ENCODE results near the gene BRD3OS. TPM values are rescaled to one million over a fixed set of nuclear protein-coding genes. Genes with fewer than 3 reads are reported as not detected.
A peak's percentile ranks its signal among the peaks of the same experiment; 100 is the strongest.

BRD3OS gene
- total and polyA plus RNA-seq, 2 donors (not counting 1 experiment from before 2014, with no cell fraction given): 12.0 to 25.3 TPM

DNA sequence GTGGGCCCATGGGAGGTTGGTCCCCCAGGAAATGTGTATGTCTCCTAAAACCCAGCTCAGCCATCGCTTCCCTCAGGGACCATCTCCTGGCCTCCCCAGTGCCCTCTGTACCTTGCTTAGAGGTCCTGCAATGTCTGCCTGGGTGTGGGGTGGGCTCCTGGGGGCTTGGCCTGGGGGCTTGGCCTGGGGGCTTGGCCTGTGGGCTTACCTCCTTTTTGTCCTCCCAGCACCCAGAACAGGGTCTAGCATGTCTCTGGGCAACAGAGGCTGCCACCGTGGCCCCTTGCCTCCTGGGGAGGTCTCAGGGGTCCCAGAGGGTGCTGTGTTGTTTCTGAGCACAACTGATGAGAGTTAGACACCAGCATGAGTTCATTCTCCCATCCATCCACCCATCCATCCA is 22.5 kb upstream of the BRD3OS start:
- no peak overlapping the region for H3K4me3 Mint-ChIP-seq
- no peak overlapping the region for H3K4me3 ChIP-seq (ENCODE audit: control extremely low read depth in 1 of 5, extremely low read depth in 1 of 5, insufficient read depth in 1 of 5, low read depth in 2 of 5, low read length in 4 of 5)
- H3K79me2 ChIP-seq (ENCODE audit: control insufficient read depth, insufficient read depth, low read length): no peaks in the 10 kb centered on the region
- DNase-seq (no peak), ATAC-seq (ENCODE audit: low read depth) (no peak)
- 100% methylated on average over 1 of the region's 2 CpGs for WGBS (ENCODE audit: insufficient coverage)
- peaks cover 11% of the 10 kb centered on the region for H3K27me3 Mint-ChIP-seq
- no peak overlapping the region for H3K27ac Mint-ChIP-seq
- intact Hi-C loops (cut with micrococcal nuclease): no loop called here
- ChIA-PET CTCF (interaction anchor here (1.1 kb wide), 1 partner anchor 220 kb away, joined by 5 read pairs; no protein-coding TSS in a partner anchor), POLR2A (no interaction called here)
- no peak for TF ChIP-seq EZH2 (IDR thresholded peaks at IDR 0.05; ENCODE audit: borderline replicate concordance, insufficient read depth, low read depth, low read length, poor library complexity, severe bottlenecking)
- TF ChIP-seq, protein P1, sequence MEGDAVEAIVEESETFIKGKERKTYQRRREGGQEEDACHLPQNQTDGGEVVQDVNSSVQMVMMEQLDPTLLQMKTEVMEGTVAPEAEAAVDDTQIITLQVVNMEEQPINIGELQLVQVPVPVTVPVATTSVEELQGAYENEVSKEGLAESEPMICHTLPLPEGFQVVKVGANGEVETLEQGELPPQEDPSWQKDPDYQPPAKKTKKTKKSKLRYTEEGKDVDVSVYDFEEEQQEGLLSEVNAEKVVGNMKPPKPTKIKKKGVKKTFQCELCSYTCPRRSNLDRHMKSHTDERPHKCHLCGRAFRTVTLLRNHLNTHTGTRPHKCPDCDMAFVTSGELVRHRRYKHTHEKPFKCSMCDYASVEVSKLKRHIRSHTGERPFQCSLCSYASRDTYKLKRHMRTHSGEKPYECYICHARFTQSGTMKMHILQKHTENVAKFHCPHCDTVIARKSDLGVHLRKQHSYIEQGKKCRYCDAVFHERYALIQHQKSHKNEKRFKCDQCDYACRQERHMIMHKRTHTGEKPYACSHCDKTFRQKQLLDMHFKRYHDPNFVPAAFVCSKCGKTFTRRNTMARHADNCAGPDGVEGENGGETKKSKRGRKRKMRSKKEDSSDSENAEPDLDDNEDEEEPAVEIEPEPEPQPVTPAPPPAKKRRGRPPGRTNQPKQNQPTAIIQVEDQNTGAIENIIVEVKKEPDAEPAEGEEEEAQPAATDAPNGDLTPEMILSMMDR (IDR thresholded peaks at IDR 0.05): no peak
- no peak overlapping the region for H2AFZ ChIP-seq (ENCODE audit: insufficient read depth, low read depth, low read length, poor library complexity, severe bottlenecking)
- peaks cover 0 to 4% (median 0%) of the 10 kb centered on the region in 4 experiments for H3K27me3 ChIP-seq (replicated peaks in 1 of 4; ENCODE audit: control extremely low read depth in 1 of 4, control insufficient read depth in 3 of 4, insufficient read depth in 4 of 4, low read length in 3 of 4)
- H3K36me3 ChIP-seq (replicated peaks in 1 of 2; ENCODE audit: control extremely low read depth in 1 of 2, control insufficient read depth in 1 of 2, extremely low read depth in 1 of 2, insufficient read depth in 2 of 2, low read length in 1 of 2): no peaks in the 10 kb centered on the region
- peaks cover 7% of the 10 kb centered on the region for H3K4me1 Mint-ChIP-seq
- H3K9me3 ChIP-seq (ENCODE audit: control extremely low read depth in 1 of 3, control insufficient read depth in 2 of 3, insufficient read depth in 1 of 3, low read length in 2 of 3): no peaks in the 10 kb centered on the region
- no peak overlapping the region for H3K4me2 ChIP-seq (replicated peaks; ENCODE audit: low read depth, low read length, poor library complexity, severe bottlenecking)
- H3K4me1 ChIP-seq (ENCODE audit: control insufficient read depth in 2 of 2, insufficient read depth in 2 of 2, low read length in 2 of 2): no peaks in the 10 kb centered on the region
- no peak overlapping the region for H3K27ac ChIP-seq (ENCODE audit: low read length in 2 of 2)
- H3K9ac ChIP-seq (ENCODE audit: low read length): no peak overlapping the region
- no peaks in the 10 kb centered on the region for H3K9me3 Mint-ChIP-seq (ENCODE audit: insufficient read depth)
- no peaks in the 10 kb centered on the region for H4K20me1 ChIP-seq (ENCODE audit: control insufficient read depth, insufficient read depth, low read length, poor library complexity, severe bottlenecking)

DNA sequence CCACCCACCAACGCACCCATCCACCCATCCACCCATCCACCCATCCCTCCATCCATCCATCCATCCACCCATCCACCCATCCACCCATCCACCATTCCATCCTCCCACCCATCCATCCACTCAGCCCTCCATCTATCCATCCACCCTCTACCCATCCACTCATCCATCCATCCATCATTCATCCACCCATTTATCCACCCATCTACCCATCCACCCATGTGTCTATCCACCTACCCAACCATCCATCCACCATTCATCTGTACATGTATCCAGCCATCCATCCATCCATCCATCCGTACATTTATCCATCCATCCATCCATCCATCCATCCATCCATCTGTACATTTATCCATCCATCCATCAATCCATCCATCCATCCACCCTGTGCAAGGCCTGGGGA is 22.0 kb upstream of the BRD3OS start:
- CTCF ChIA-PET: no interaction called here
- H3K4me2 ChIP-seq (replicated peaks; ENCODE audit: low read depth, low read length, poor library complexity, severe bottlenecking): no peak overlapping the region
- no peaks in the 10 kb centered on the region for H3K9me3 ChIP-seq (ENCODE audit: control extremely low read depth in 1 of 3, control insufficient read depth in 2 of 3, insufficient read depth in 1 of 3, low read length in 2 of 3)
- H3K79me2 ChIP-seq (ENCODE audit: control insufficient read depth, insufficient read depth, low read length): no peaks in the 10 kb centered on the region
- no peak for DNase-seq
- no peak for ATAC-seq (ENCODE audit: low read depth)
- Mint-ChIP-seq H3K4me3 (no peak overlapping the region), H3K4me1 (peaks cover 7% of the 10 kb centered on the region), H3K27ac (peak overlapping the region; percentile 12), H3K27me3 (peaks cover 12% of the 10 kb centered on the region), H3K9me3 (ENCODE audit: insufficient read depth) (no peaks in the 10 kb centered on the region)
- no peak overlapping the region for H3K27ac ChIP-seq (ENCODE audit: low read length in 2 of 2)
- peaks cover 0 to 4% (median 0%) of the 10 kb centered on the region in 4 experiments for H3K27me3 ChIP-seq (replicated peaks in 1 of 4; ENCODE audit: control extremely low read depth in 1 of 4, control insufficient read depth in 3 of 4, insufficient read depth in 4 of 4, low read length in 3 of 4)
- no peak overlapping the region for H3K4me3 ChIP-seq (ENCODE audit: control extremely low read depth in 1 of 5, extremely low read depth in 1 of 5, insufficient read depth in 1 of 5, low read depth in 2 of 5, low read length in 4 of 5)
- H4K20me1 ChIP-seq (ENCODE audit: control insufficient read depth, insufficient read depth, low read length, poor library complexity, severe bottlenecking): no peaks in the 10 kb centered on the region
- no peak for TF ChIP-seq EZH2 (IDR thresholded peaks at IDR 0.05; ENCODE audit: borderline replicate concordance, insufficient read depth, low read depth, low read length, poor library complexity, severe bottlenecking)
- TF ChIP-seq, protein P1 (IDR thresholded peaks at IDR 0.05): no peak
- no peak overlapping the region for H3K9ac ChIP-seq (ENCODE audit: low read length)
- no peaks in the 10 kb centered on the region for H3K36me3 ChIP-seq (replicated peaks in 1 of 2; ENCODE audit: control extremely low read depth in 1 of 2, control insufficient read depth in 1 of 2, extremely low read depth in 1 of 2, insufficient read depth in 2 of 2, low read length in 1 of 2)
- POLR2A ChIA-PET: no interaction called here
- intact Hi-C loops (cut with micrococcal nuclease): no loop called here
- no peaks in the 10 kb centered on the region for H3K4me1 ChIP-seq (ENCODE audit: control insufficient read depth in 2 of 2, insufficient read depth in 2 of 2, low read length in 2 of 2)
- H2AFZ ChIP-seq (ENCODE audit: insufficient read depth, low read depth, low read length, poor library complexity, severe bottlenecking): no peak overlapping the region
- 73% methylated on average over 2 of the region's 2 CpGs for WGBS (ENCODE audit: insufficient coverage)
